ENCODE data around the gene ADGRV1.

ADGRV1 gene

GRCh38 chr5:91141642-91142041, 583.0 kb downstream of the ADGRV1 start:
- DNase-seq (ENCODE audit: low read depth) = no peak

- no peak for DNase-seq (ENCODE audit: low read depth)
Observed at GRCh38 chr5:91142386-91142785, 583.8 kb downstream of the ADGRV1 start.

DNA sequence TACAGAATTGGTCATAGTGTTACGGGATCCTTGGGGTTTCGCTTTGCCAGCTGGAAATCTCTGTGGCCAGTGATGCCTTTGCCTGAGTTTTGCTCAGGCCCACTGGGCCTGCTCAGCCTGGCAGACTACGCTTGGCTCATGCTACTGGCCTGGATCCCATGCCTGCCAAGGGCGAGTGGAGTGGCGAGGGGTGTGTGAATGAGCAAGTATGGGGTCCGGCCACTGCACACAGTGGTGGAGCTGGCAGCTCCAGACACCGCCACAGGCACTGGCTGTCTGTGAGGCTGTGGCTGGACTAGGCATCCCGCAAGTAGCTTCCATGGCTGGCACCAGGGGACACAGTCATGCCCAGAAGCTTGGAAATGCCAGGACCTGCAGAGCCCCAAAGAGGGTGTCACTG, 584.2 kb downstream of the ADGRV1 start:
- DNase-seq (ENCODE audit: low read depth) = no peak

DNA sequence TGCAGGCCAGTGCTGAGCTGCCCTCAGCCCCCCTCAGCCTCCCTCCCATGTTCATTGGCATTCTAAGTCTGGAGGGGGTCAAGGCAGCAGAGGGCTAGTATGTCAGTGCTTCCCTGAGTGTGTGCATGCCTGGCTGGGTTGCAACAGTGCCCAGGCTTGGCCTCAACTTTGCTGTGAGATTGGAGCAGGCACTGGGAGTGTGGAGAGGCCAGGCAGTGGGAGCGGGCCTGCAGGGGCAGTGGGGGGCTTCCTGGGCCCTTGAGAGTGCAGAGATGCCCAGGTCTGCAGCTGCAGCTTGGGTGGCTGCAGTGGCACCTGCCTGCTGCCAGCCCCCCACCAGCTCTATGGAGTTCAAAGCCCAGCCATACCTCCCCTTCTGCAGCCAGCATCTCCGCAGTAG, 585.2 kb downstream of the ADGRV1 start:
- DNase-seq (ENCODE audit: low read depth) = no peak

- no peak for DNase-seq (ENCODE audit: low read depth)
Observed at GRCh38 chr5:91144491-91145332, 586.1 kb downstream of the ADGRV1 start.

DNA sequence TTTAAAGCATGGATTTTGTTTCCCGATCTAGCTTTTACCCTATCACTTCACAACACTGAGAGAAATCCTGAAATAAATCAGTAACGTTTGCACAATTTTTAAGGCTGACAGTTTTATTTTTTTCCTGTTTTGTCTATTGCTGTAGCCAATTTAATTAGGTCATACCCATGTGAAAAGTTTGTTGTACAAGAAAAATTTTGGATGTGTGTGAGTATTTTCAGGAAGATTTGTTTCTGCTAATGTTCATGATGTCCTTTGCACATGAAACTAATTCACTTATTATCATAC, 586.7 kb downstream of the ADGRV1 start:
- DNase-seq (ENCODE audit: low read depth) = no peak

DNA sequence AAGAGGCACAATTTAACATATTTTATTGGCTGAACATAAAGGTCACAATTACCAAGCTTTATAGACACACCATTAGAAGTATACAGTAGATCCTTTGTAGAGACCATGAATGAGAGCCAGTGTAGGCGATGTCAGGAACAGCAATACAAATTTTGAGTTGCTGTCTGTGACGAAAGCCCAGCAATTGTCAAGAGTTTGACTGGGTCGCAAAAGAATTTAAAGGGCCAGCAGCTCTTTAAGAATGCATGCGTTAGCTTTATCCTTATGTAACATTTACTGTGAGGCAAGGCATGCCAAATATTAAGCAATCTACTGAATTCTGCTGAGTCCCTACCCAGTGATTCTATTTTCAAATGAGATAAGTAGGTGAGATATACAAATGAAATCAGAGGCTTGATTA, 587.6 kb downstream of the ADGRV1 start:
- DNase-seq (ENCODE audit: low read depth) = no peak

DNA sequence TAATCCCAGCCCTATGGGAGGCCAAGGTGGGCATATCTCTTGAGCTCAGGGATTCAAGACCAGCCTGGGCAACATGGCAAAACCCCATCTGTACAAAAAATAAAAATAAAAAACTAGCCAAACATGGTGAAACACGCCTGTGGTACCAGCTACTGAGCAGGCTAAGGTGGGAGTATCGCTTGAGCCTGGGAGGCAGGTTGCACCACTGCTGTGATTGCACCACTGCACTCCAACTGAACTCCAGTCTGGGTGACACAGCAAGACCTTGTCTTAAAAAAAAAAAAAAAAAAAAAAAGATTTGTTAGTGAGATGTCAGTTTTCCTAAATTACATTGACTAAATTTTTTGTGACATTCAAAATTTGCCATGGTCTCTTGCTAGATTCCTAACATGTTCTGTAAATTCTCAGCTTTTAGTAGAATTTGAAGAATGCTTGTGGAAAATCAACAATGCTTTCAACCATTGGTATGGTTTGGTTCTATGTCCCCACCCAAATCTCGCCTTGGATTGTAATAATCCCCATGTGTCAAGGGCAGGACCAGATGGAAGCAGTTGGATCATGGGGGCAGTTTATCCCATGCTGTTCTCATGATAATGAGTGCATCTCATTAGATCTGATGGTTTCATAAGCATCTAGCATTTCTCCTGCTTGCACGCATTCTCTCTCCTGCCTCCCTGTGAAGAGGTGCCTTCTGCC, 588.5 kb downstream of the ADGRV1 start:
- no peak for DNase-seq (ENCODE audit: low read depth)

DNA sequence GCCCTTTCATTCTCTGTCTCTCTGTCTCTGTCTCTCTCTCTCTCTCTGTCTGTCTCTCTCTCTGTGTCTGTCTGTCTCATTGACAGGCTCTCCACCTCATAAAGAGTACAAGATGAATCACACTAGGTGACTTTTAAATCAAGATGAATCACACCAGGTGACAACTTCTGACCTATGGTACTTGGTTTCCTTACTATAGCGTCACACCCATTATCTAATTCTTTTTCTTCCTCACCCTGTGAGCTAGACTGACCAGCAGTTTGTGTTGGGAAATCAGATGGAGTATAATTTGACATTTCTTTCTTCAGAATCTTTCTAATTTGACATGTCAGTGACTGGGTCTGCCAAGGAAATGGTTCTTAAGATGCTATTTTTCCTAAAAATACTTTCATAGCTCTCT, 591.6 kb downstream of the ADGRV1 start:
- no peak for DNase-seq (ENCODE audit: low read depth)

DNA sequence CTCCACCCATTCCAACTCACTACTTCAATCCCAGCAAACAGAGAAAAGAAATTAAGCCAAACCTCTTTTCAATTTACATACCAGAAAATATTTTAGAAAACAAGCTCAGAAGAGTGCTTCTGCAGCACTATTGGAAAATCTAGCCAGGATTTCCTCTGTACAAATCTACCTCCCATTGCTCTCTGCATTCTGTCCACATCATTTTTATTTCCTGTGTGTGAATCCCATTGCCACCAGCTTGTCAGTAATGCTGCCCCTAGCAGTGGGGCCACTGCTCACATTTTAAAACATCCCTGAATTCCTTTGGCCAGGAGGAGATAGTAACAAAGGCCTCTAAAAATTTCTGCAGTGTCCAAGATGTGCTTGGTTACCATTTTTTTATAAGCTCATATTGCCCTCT, 592.0 kb downstream of the ADGRV1 start:
- DNase-seq (ENCODE audit: low read depth) = no peak

- no peak for DNase-seq (ENCODE audit: low read depth)
Observed at GRCh38 chr5:91151947-91152346, 593.4 kb downstream of the ADGRV1 start.

DNA sequence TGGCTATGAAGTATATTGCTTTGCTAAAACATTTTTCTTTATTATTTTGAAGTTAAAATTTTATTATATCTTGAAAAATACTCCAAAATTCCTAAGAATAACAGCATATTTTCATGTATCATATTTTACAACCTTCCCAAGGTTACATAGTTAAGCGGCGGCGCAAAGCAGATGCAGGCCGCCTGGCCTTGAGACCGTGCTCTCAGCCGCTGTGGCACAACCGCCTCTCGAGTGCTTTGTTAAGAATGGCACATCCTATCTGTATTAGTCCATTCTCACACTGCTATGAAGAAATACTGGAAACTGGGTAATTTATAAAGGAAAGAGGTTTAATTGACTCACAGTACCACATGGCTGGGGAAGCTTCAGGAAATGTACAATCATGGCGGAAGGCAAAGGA, 595.7 kb downstream of the ADGRV1 start:
- no peak for DNase-seq (ENCODE audit: low read depth)

GRCh38 chr5:91155274-91155673, 596.7 kb downstream of the ADGRV1 start:
- no peak for DNase-seq (ENCODE audit: low read depth)

GRCh38 chr5:91156242-91156641, 597.6 kb downstream of the ADGRV1 start:
- DNase-seq (ENCODE audit: low read depth) = no peak

DNA sequence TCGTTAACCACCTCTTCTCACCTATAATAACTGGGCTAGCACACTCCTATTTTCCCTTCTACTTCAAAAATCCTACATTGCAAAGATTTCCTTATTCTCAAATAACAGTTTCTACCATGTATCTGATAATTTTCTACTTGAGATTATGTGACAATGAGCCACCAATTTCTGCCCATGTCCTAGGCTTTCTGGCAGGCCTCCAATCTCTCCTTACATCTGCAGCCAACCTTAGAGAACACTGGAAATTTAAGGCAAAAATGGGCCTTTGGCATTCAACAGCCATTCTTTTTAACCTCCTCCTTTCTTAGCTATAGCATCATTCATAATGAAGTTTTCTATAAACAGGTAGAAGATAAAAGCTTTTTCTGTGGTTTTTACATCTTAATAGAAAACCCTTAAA, 599.4 kb downstream of the ADGRV1 start:
- DNase-seq (ENCODE audit: low read depth) = no peak

DNA sequence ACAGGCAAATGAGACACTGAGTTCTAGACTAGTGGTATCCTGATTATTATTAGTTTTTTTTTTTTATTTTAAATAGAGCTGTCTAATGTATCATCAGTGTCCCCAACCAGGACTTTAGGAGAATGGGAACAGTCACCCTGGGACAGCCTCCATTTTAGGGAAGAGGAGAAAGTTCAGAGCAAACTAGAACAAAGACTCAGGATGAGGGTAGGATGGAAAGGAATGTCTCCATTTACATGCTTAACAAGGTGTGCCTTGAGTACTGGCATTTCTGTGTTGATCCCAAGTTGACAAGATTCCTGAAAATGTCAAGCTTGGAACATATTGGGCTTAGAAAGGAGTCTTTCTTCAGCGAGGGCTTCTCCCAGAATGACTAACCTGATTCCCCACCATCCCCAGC, 601.0 kb downstream of the ADGRV1 start:
- DNase-seq (ENCODE audit: low read depth) = no peak

DNA sequence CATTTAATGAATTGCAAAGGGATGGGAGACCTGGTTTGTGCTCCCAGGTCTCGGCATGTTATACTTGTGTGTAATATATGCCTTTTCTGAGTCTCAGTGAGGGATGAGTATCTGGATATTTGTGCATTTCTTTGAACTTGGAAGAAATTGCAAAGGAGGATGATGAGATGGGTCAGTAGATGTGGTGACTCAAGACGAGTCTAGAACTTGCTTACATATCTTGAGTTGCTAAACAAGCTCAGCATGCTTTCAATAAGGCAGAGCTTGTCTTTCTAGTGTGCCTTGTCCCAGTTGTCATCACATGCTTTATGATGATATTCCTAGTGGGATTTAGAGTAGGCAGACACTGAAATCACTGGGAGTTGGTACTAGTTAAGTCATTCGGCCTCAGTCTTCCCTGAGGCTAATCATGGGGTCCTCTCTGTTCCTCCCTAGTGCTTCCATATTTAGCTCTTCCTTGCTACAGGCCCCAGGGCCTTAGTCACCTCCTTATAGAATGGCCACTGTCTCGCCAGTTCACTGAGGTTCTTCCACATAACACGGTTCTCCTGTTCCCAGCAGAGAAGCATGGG, 602.2 kb downstream of the ADGRV1 start:
- DNase-seq (ENCODE audit: low read depth) = no peak

GRCh38 chr5:91162534-91163381, 604.2 kb downstream of the ADGRV1 start:
- DNase-seq (ENCODE audit: low read depth) = peak; percentile 11

- DNase-seq (ENCODE audit: low read depth) = no peak
Observed at GRCh38 chr5:91164424-91164823, 605.8 kb downstream of the ADGRV1 start.

GRCh38 chr5:91166059-91166807, 607.6 kb downstream of the ADGRV1 start:
- no peak for DNase-seq (ENCODE audit: low read depth)

DNA sequence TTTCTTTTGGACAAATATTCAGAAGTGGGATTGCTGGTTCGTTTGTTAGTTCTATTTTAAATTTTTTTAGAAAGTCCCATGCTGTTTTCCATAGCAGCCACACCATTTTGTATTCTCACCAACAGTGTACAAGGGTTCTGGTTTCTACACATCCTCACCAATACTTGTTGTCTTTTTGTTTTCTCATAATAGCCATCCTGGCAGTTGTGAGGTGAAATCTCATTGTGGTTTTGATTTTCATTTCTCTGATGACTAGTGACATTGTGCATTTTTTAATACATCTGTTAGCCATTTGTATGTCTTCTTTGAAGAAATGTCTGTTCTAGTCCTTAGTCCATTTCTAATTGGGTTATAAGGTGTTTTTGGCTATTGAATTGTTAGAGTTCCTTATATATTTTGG, 610.3 kb downstream of the ADGRV1 start:
- DNase-seq (ENCODE audit: low read depth) = no peak

- no peak for DNase-seq (ENCODE audit: low read depth)
Observed at GRCh38 chr5:91170266-91170665, 611.7 kb downstream of the ADGRV1 start.

Measured in stimulated activated CD8-positive, alpha-beta memory T cell treated with anti-CD3 and anti-CD28 coated beads, Interleukin-15, amount 100 ng/mL, for 24 hours (primary cell).